Smooth muscle cell (in vitro differentiated cells): ENCODE results near the gene RAVER1. TPM values are rescaled to one million over a fixed set of nuclear protein-coding genes. Genes with fewer than 3 reads are reported as not detected.
"Not testable (repeated sequence)": the region's sequence is repeated elsewhere in the genome, so short reads cannot be mapped to it uniquely, and the experiment has no call there.

Experiments
- DNase-seq: peaks from one replicate; lab custom pipeline; 2025; ENCODE audit not compliant: unreplicated experiment; lab: John Stamatoyannopoulos, UW
- H2AFZ ChIP-seq: fragments of 200-600 bp; sonication (generic); 2 replicates; pipeline ENCODE4 v1.6.0; 2016; ENCODE audit warnings: antibody characterized with exemption, low read depth, mild to moderate bottlenecking
- H3F3A ChIP-seq: fragments of 200-600 bp; sonication (generic); 2 replicates; pipeline ENCODE4 v1.6.0; 2017; ENCODE audit warnings: antibody characterized with exemption, low read depth
- H3K27ac ChIP-seq: fragments of 200-600 bp; sonication (generic); 2 replicates; pipeline ENCODE4 v1.5.1; 2016; ENCODE audit warnings: low read depth, mild to moderate bottlenecking
- H3K27me3 ChIP-seq: fragments of 200-600 bp; sonication (generic); 2 replicates; pipeline ENCODE4 v1.6.1; 2016; ENCODE audit warnings: low read depth, mild to moderate bottlenecking
- H3K36me3 ChIP-seq: fragments of 200-600 bp; sonication (generic); 2 replicates; pipeline ENCODE4 v1.5.1; 2016; ENCODE audit warnings: low read depth
- H3K4me1 ChIP-seq: fragments of 200-600 bp; sonication (generic); 2 replicates; pipeline ENCODE4 v1.5.1; 2016; ENCODE audit warnings: low read depth
- H3K4me2 ChIP-seq: fragments of 200-600 bp; sonication (generic); 2 replicates; pipeline ENCODE4 v1.6.0; 2016; ENCODE audit warnings: mild to moderate bottlenecking
- H3K4me3 ChIP-seq: fragments of 200-600 bp; sonication (generic); 2 replicates; pipeline ENCODE4 v1.5.1; 2016; ENCODE audit warnings: mild to moderate bottlenecking
- H3K79me2 ChIP-seq: fragments of 200-600 bp; sonication (generic); 2 replicates; pipeline ENCODE4 v1.6.0; 2016; ENCODE audit warnings: low read depth, mild to moderate bottlenecking
- H3K9ac ChIP-seq: fragments of 200-600 bp; sonication (generic); 2 replicates; pipeline ENCODE4 v1.6.0; 2016; ENCODE audit warnings: low read depth
- H3K9me3 ChIP-seq: fragments of 200-600 bp; sonication (generic); replicated peaks from 2 replicates; pipeline ENCODE4 v1.5.1; 2016; ENCODE audit warnings: low read depth
- H4K20me1 ChIP-seq: fragments of 200-600 bp; sonication (generic); 2 replicates; pipeline ENCODE4 v1.6.0; 2016; ENCODE audit warnings: low read depth
- CTCF ChIP-seq: fragments of 200-600 bp; sonication (generic); IDR thresholded peaks from 2 replicates; pipeline ENCODE4 v1.5.1; 2017; ENCODE audit warnings: borderline replicate concordance, mild to moderate bottlenecking, antibody characterized with exemption; ENCODE audit not compliant: insufficient read depth, poor library complexity, severe bottlenecking
- WGBS: methylation state at CpG from one replicate; pipeline ENCODE4 v1.1.7; 2016; ENCODE audit warnings: low lambda C conversion rate; 5-methylcytosine and 5-hydroxymethylcytosine counted together
- polyA plus RNA-seq: library from polyadenylated mRNA; unstranded; fragments of >200 nt; fragmentation: Nextera tagmentation; extraction: Ambion mirVana; gene quantifications from 2 replicates; pipeline ENCODE4 v1.2.1, GENCODE V29; 2016
- total RNA-seq: library from RNA; depleted of rRNA; stranded (reverse); fragments of >200 nt; gene quantifications from 2 replicates; pipeline ENCODE4 v1.2.3, GENCODE V29; 2014

RAVER1 gene
- total and polyA plus RNA-seq, 2 experiments from 2014 or later = 18.3 to 43.0 TPM

GRCh38 chr19:10378124-10378523 lies 44.8 kb upstream of the RAVER1 start:
- peaks cover 8% of the 10 kb centered on the region for H3K79me2 ChIP-seq
- 100% methylated on average over 3 of the region's 8 CpGs for WGBS
- no peak for DNase-seq
- no peaks in the 10 kb centered on the region for H3K36me3 ChIP-seq
- no peak for TF ChIP-seq CTCF
- H3K27me3 ChIP-seq = no peaks in the 10 kb centered on the region
- H2AFZ ChIP-seq = no peak overlapping the region
- no peak overlapping the region for H3K9ac ChIP-seq
- no peaks in the 10 kb centered on the region for H3K9me3 ChIP-seq
- no peak overlapping the region for H3K4me3 ChIP-seq
- H3F3A ChIP-seq = no peaks in the 10 kb centered on the region
- H3K4me1 ChIP-seq = peaks cover 8% of the 10 kb centered on the region
- H3K27ac ChIP-seq = no peak overlapping the region
- no peaks in the 10 kb centered on the region for H4K20me1 ChIP-seq
- H3K4me2 ChIP-seq = no peak overlapping the region

DNA sequence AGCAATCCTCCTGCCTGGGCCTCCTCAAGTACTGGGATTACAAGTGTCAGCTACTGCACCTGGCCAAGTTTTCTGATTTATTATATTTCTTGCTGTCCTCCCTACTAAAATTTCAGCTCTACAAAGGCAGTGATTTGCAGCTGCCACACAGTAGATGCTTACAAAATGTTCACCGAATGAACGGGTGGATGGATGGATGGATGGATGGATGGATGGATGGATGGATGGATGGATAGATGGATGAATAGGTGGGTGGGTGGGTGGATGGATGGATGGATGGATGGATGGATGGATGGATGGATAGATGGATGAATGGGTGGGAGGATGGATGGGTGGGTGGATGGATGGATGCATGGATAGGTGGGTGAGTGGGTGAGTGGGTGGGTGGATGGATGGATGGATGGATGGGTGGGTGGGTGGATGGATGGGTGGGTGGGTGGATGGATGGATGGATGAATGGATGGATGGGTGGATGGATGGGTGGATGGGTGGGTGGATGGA lies 43.9 kb upstream of the RAVER1 start:
- not testable (repeated sequence) for H3K4me2 ChIP-seq, H2AFZ ChIP-seq, H4K20me1 ChIP-seq, H3K9me3 ChIP-seq, H3K79me2 ChIP-seq, H3K36me3 ChIP-seq, H3K27ac ChIP-seq, H3K4me3 ChIP-seq, H3K9ac ChIP-seq, H3K27me3 ChIP-seq, H3F3A ChIP-seq, H3K4me1 ChIP-seq, DNase-seq
- 98% methylated on average over 2 of the region's 2 CpGs for WGBS

- WGBS = 95% methylated on average over 5 of the region's 5 CpGs
- no peaks in the 10 kb centered on the region for H3K9me3 ChIP-seq
- peaks cover 6% of the 10 kb centered on the region for H3K79me2 ChIP-seq
- H3K4me3 ChIP-seq = no peak overlapping the region
- H3K27ac ChIP-seq = no peak overlapping the region
- H4K20me1 ChIP-seq = no peaks in the 10 kb centered on the region
- DNase-seq = no peak
- no peak overlapping the region for H2AFZ ChIP-seq
- H3K9ac ChIP-seq = no peak overlapping the region
- H3K36me3 ChIP-seq = no peaks in the 10 kb centered on the region
- no peaks in the 10 kb centered on the region for H3K27me3 ChIP-seq
- H3F3A ChIP-seq = no peaks in the 10 kb centered on the region
- peaks cover 4% of the 10 kb centered on the region for H3K4me1 ChIP-seq
- no peak overlapping the region for H3K4me2 ChIP-seq
- TF ChIP-seq CTCF = no peak
Measured at GRCh38 chr19:10374931-10375330, 41.6 kb upstream of the RAVER1 start.

GRCh38 chr19:10372690-10373089 lies 39.4 kb upstream of the RAVER1 start:
- no peak overlapping the region for H3K9ac ChIP-seq
- no peak for TF ChIP-seq CTCF
- no peak for DNase-seq
- H3K9me3 ChIP-seq = no peaks in the 10 kb centered on the region
- no peaks in the 10 kb centered on the region for H3K79me2 ChIP-seq
- no peak overlapping the region for H3K4me2 ChIP-seq
- H2AFZ ChIP-seq = no peak overlapping the region
- 100% methylated on average over 3 of the region's 3 CpGs for WGBS
- H3F3A ChIP-seq = no peaks in the 10 kb centered on the region
- no peaks in the 10 kb centered on the region for H4K20me1 ChIP-seq
- H3K27ac ChIP-seq = no peak overlapping the region
- no peaks in the 10 kb centered on the region for H3K4me1 ChIP-seq
- H3K36me3 ChIP-seq = no peaks in the 10 kb centered on the region
- H3K27me3 ChIP-seq = no peaks in the 10 kb centered on the region
- no peak overlapping the region for H3K4me3 ChIP-seq
